ENCODE results near the gene DIAPH3.

DIAPH3 gene

DNA sequence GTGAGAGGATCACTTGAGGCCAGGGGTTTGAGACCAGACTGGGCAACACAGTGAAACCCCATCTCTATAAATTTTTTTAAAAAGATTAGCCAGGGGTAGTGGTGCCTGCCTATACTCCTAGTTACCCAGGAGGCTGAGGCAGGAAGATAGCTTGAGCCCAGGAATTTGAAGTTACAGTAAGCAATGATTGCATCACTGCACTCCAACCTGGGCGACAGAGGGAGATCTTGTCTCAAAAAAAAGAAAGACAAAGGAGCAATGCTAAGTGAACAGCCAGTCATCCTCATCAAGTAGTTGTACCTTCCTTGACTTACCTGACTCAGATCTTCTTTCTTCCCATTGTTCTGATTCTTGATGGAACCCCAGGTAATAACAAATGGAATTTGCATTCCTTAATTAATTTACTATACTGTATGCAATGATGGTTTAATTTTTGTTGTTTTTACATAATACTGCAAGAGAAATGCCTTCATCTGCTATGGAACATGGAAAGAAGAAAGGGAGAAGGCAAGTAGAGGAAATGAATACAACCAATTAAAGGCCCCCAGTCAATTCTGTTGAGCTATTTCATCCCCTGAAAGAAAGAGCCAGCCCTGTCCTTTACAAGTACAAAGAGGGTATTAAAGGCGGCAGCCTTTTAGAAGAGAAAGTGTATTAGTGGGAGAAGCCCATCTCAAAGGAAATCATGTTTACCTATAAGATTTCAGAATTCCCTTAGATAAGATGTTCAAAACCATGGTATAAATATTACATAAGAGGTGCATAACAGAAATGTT is 316.7 kb downstream of the DIAPH3 start:
- TF ChIP-seq, protein P1, sequence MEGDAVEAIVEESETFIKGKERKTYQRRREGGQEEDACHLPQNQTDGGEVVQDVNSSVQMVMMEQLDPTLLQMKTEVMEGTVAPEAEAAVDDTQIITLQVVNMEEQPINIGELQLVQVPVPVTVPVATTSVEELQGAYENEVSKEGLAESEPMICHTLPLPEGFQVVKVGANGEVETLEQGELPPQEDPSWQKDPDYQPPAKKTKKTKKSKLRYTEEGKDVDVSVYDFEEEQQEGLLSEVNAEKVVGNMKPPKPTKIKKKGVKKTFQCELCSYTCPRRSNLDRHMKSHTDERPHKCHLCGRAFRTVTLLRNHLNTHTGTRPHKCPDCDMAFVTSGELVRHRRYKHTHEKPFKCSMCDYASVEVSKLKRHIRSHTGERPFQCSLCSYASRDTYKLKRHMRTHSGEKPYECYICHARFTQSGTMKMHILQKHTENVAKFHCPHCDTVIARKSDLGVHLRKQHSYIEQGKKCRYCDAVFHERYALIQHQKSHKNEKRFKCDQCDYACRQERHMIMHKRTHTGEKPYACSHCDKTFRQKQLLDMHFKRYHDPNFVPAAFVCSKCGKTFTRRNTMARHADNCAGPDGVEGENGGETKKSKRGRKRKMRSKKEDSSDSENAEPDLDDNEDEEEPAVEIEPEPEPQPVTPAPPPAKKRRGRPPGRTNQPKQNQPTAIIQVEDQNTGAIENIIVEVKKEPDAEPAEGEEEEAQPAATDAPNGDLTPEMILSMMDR (conservative IDR thresholded peaks at IDR 0.05): no peak; the same call in 1 of the 2 replicates
- no peak for TF ChIP-seq ZFX (IDR thresholded peaks at IDR 0.05)
- H3K27ac ChIP-seq: no peak overlapping the region

GRCh38 chr13:59843040-59843439 is 320.7 kb downstream of the DIAPH3 start:
- H3K27ac ChIP-seq: no peak overlapping the region

GRCh38 chr13:59842507-59842906 is 321.2 kb downstream of the DIAPH3 start:
- no peak overlapping the region for H3K27ac ChIP-seq
- TF ChIP-seq ZFX (IDR thresholded peaks at IDR 0.05): no peak
- TF ChIP-seq, protein P1 (conservative IDR thresholded peaks at IDR 0.05): no peak

More at GRCh38 chr13:59843040-59843439, 320.7 kb downstream of the DIAPH3 start:
- no peak for TF ChIP-seq ZFX (IDR thresholded peaks at IDR 0.05)
- TF ChIP-seq, protein P1 (conservative IDR thresholded peaks at IDR 0.05): no peak

GRCh38 chr13:59839186-59839585 is 324.5 kb downstream of the DIAPH3 start:
- no peak for TF ChIP-seq ZFX (IDR thresholded peaks at IDR 0.05)
- TF ChIP-seq, protein P1 (conservative IDR thresholded peaks at IDR 0.05): no peak
- no peak overlapping the region for H3K27ac ChIP-seq

DNA sequence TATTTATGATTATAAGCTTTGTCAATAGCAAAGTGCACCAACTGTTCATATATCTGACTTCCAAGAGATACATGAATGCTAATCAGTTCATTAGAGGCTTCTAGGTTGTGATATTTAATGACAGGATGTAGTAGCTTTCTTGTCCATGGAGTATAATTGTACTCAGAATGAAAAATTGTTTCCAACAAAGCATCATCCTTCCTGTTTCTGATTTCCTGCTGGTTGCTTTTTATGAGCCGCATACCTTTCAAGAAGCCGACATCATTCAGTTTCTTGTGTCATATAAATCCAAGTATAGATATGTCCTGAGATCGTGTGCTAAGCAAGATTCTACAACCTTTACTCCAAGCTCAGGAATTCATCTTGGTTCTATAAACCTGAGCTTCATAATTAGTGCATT is 326.6 kb downstream of the DIAPH3 start:
- H3K27ac ChIP-seq: no peak overlapping the region
- no peak for TF ChIP-seq ZFX (IDR thresholded peaks at IDR 0.05)

DNA sequence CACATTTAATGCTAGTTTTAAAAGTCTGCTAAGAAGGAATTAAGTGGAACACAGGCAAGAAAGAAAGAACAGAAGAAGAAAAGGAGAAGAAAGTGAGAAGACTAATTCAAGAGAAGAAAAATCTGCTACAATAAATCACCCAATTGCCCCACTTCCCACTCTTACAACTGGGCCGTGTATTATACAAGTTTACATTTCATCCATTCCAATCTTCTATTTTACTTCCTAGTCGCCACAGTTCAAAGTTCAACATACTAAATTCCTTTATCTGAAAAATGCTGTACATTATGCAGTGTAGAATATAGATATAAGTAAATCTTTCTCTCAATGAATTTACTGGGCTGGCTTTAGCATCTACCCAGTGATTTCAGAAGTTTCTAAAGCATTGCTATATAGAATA is 328.2 kb downstream of the DIAPH3 start:
- H3K27ac ChIP-seq: no peak overlapping the region

GRCh38 chr13:59834801-59835200 is 328.9 kb downstream of the DIAPH3 start:
- TF ChIP-seq, protein P1 (conservative IDR thresholded peaks at IDR 0.05): no peak
- TF ChIP-seq ZFX (IDR thresholded peaks at IDR 0.05): no peak
- no peak overlapping the region for H3K27ac ChIP-seq

More for the DNA sequence above, 328.2 kb downstream of the DIAPH3 start:
- TF ChIP-seq, protein P1 (conservative IDR thresholded peaks at IDR 0.05): no peak
- no peak for TF ChIP-seq ZFX (IDR thresholded peaks at IDR 0.05)

DNA sequence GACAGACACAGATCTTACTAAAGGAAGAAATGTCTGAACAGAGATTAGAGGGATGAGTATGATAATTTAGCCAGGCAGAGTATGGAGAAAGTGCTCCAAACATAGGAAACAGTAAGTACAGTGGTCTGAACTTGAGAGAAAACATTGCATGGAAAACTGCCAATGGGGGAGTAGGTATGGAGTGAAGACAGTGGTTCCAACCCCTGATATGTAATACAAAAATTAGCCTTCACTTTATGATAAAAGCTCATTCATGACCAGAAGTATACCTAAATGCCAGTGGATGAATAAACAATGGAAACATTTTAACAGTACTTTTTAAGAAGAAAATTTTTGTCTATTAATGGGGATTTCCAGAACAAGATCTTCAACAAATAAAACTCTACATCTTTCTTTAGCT is 334.0 kb downstream of the DIAPH3 start:
- no peak for TF ChIP-seq ZFX (IDR thresholded peaks at IDR 0.05)
- TF ChIP-seq, protein P1 (conservative IDR thresholded peaks at IDR 0.05): no peak
- no peak overlapping the region for H3K27ac ChIP-seq

Measured in C4-2B (cell line).